IMR-90 (cell line): ENCODE results near the gene NAT10. TPM values are rescaled to one million over a fixed set of nuclear protein-coding genes. Genes with fewer than 3 reads are reported as not detected.

ENCODE experiments used
- ATAC-seq: fragments of 200-7000 bp; cut with Tn5 transposase; 2 replicates; pipeline ENCODE4 v1.9.1; 2020; ENCODE audit warnings: low read depth, mild to moderate bottlenecking, moderate library complexity
- BruUV-seq: library from RNA; stranded (reverse); fragments of 400-500 nt; replicated peaks from 2 replicates; lab custom pipeline; 2021; lab: Mats Ljungman, UMichigan
- CTCF ChIA-PET: fragments of 300-600 bp; formaldehyde crosslinking; extraction: SDS; loops from one replicate; lab custom pipeline; 2021; ENCODE audit warnings: antibody characterized with exemption; lab: Yijun Ruan, JAX
- POLR2A ChIA-PET: fragments of 300-600 bp; sonication (Branson Sonifier 250); formaldehyde crosslinking; loops from one replicate; lab custom pipeline; 2022; ENCODE audit warnings: antibody characterized with exemption; ENCODE audit not compliant: unreplicated experiment; lab: Charles Lee
- DNase-seq: peaks from one replicate; pipeline ENCODE4 v3.0.0; 2013
- H2AFZ ChIP-seq: replicated peaks from 2 replicates; pipeline ENCODE3; 2013; ENCODE audit warnings: low read length, mild to moderate bottlenecking; ENCODE audit not compliant: poor library complexity
- H2AK5ac ChIP-seq: 2 replicates; pipeline ENCODE4 v1.6.1; 2013; ENCODE audit warnings: low read depth, low read length, inconsistent platforms
- H2AK9ac ChIP-seq: replicated peaks from 2 replicates; pipeline ENCODE3; 2013; ENCODE audit warnings: mild to moderate bottlenecking, low read depth, low read length, moderate library complexity; ENCODE audit not compliant: poor library complexity
- H2BK120ac ChIP-seq: 2 replicates; pipeline ENCODE4 v1.6.1; 2013; ENCODE audit warnings: low read depth, low read length, inconsistent platforms
- H2BK15ac ChIP-seq: 3 replicates; pipeline ENCODE4 v1.6.1; 2013; ENCODE audit warnings: low read depth, low read length, inconsistent platforms
- H2BK20ac ChIP-seq: 2 replicates; pipeline ENCODE4 v1.6.1; 2013; ENCODE audit warnings: low read depth, mild to moderate bottlenecking, inconsistent platforms, low read length, moderate library complexity
- H2BK5ac ChIP-seq: 2 replicates; pipeline ENCODE4 v1.6.1; 2013; ENCODE audit warnings: mild to moderate bottlenecking, low read depth, low read length, inconsistent platforms; ENCODE audit not compliant: poor library complexity, severe bottlenecking
- H3K14ac ChIP-seq: replicated peaks from 2 replicates; pipeline ENCODE4 v1.6.1; 2013; ENCODE audit warnings: low read depth, low read length, inconsistent platforms
- H3K18ac ChIP-seq: 2 replicates; pipeline ENCODE4 v1.6.1; 2013; ENCODE audit warnings: low read depth, low read length, control low read depth
- H3K23ac ChIP-seq: 2 replicates; pipeline ENCODE4 v1.6.1; 2013; ENCODE audit warnings: low read depth, low read length, inconsistent platforms
- H3K27ac ChIP-seq: 2 replicates; pipeline ENCODE4 v1.5.1; 2013; ENCODE audit warnings: mild to moderate bottlenecking, control low read depth, low read length; ENCODE audit not compliant: insufficient read depth
- H3K27me3 ChIP-seq: 2 replicates; pipeline ENCODE4 v1.6.1; 2013; ENCODE audit warnings: low read length; ENCODE audit not compliant: control insufficient read depth, insufficient read depth
- H3K36me3 ChIP-seq: 2 replicates; pipeline ENCODE4 v1.6.1; 2013; ENCODE audit warnings: low read length, mixed read lengths; ENCODE audit not compliant: control insufficient read depth, insufficient read depth
- H3K4ac ChIP-seq: 2 replicates; pipeline ENCODE4 v1.6.1; 2013; ENCODE audit warnings: low read depth, low read length, inconsistent platforms
- H3K4me1 ChIP-seq: 2 replicates; pipeline ENCODE4 v1.6.1; 2013; ENCODE audit warnings: low read length, mixed read lengths; ENCODE audit not compliant: control insufficient read depth, insufficient read depth
- H3K4me2 ChIP-seq: 2 replicates; pipeline ENCODE4 v1.6.1; 2013; ENCODE audit warnings: low read depth, mild to moderate bottlenecking, control low read depth, low read length, moderate library complexity
- H3K4me3 ChIP-seq: 2 replicates; pipeline ENCODE4 v1.5.1; 2013; ENCODE audit warnings: low read depth, mild to moderate bottlenecking, control low read depth, low read length, moderate library complexity; ENCODE audit not compliant: insufficient read depth
- H3K56ac ChIP-seq: 2 replicates; pipeline ENCODE4 v1.6.1; 2013; ENCODE audit warnings: low read length, inconsistent platforms; ENCODE audit not compliant: insufficient read depth; ENCODE audit errors: extremely low read depth
- H3K79me1 ChIP-seq, 2 experiments: 2 replicates each; pipeline ENCODE4 v1.6.1; 2013; ENCODE audit warnings: low read length in 2 of 2, inconsistent platforms in 1 of 2, low read depth in 1 of 2
- H3K9ac ChIP-seq: 2 replicates; pipeline ENCODE4 v1.6.1; 2013; ENCODE audit warnings: low read depth, low read length, control low read depth
- H3K9me1 ChIP-seq: 2 replicates; pipeline ENCODE4 v1.6.1; 2013; ENCODE audit warnings: low read length, inconsistent platforms; ENCODE audit not compliant: insufficient read depth
- H3K9me3 ChIP-seq: 2 replicates; pipeline ENCODE4 v1.6.1; 2013; ENCODE audit warnings: low read length; ENCODE audit not compliant: control insufficient read depth, insufficient read depth
- H4K20me1 ChIP-seq: 2 replicates; pipeline ENCODE4 v1.6.1; 2013; ENCODE audit warnings: low read length, inconsistent platforms; ENCODE audit not compliant: insufficient read depth
- H4K5ac ChIP-seq: 2 replicates; pipeline ENCODE4 v1.6.1; 2013; ENCODE audit warnings: mild to moderate bottlenecking, low read depth, low read length, control low read depth
- H4K8ac ChIP-seq, 2 experiments: 2 replicates each; pipeline ENCODE4 v1.6.1; 2013; ENCODE audit warnings: low read depth in 2 of 2, low read length in 2 of 2, control low read depth in 1 of 2, inconsistent platforms in 1 of 2
- H4K91ac ChIP-seq: 2 replicates; pipeline ENCODE4 v1.6.1; 2013; ENCODE audit warnings: low read depth, low read length, inconsistent platforms; ENCODE audit not compliant: insufficient read depth
- BHLHE40 ChIP-seq: fragments of 150-350 bp; IDR thresholded peaks from 2 replicates; pipeline ENCODE4 v1.6.1; 2016; ENCODE audit warnings: mild to moderate bottlenecking, low read depth, low read length
- CEBPB ChIP-seq: IDR thresholded peaks from 2 replicates; pipeline ENCODE4 v1.6.1; 2012; ENCODE audit warnings: low read depth, low read length, improper control_type of control experiment
- CHD1 ChIP-seq: IDR thresholded peaks from 2 replicates; pipeline ENCODE4 v1.6.1; 2012; ENCODE audit warnings: low read depth, low read length, improper control_type of control experiment
- ELK1 ChIP-seq: fragments of 150-350 bp; IDR thresholded peaks from 2 replicates; pipeline ENCODE4 v1.6.1; 2016; ENCODE audit warnings: low read depth, mild to moderate bottlenecking, low read length, moderate library complexity, borderline replicate concordance
- FOS ChIP-seq: fragments of 150-350 bp; IDR thresholded peaks from 2 replicates; pipeline ENCODE4 v1.6.1; 2016; ENCODE audit warnings: low read depth, low read length
- MAFK ChIP-seq: IDR thresholded peaks from 2 replicates; pipeline ENCODE4 v1.6.1; 2012; ENCODE audit warnings: low read depth, low read length, improper control_type of control experiment
- MAZ ChIP-seq: IDR thresholded peaks from 2 replicates; pipeline ENCODE4 v1.6.1; 2012; ENCODE audit warnings: low read depth, mild to moderate bottlenecking, low read length, improper control_type of control experiment, moderate library complexity, borderline replicate concordance
- MXI1 ChIP-seq: IDR thresholded peaks from 2 replicates; pipeline ENCODE4 v1.6.1; 2012; ENCODE audit warnings: low read depth, mild to moderate bottlenecking, low read length, moderate library complexity, borderline replicate concordance
- NFE2L2 ChIP-seq: fragments of 150-350 bp; IDR thresholded peaks from 2 replicates; pipeline ENCODE4 v1.6.1; 2016; ENCODE audit warnings: low read depth, mild to moderate bottlenecking, low read length
- POLR2A ChIP-seq: IDR thresholded peaks from 2 replicates; pipeline ENCODE4 v1.6.1; 2012; ENCODE audit warnings: mild to moderate bottlenecking, low read depth, low read length
- RAD21 ChIP-seq: IDR thresholded peaks from 2 replicates; pipeline ENCODE4 v1.6.1; 2012; ENCODE audit warnings: low read length, improper control_type of control experiment
- RCOR1 ChIP-seq: IDR thresholded peaks from 2 replicates; pipeline ENCODE4 v1.6.1; 2012; ENCODE audit warnings: mild to moderate bottlenecking, low read length, improper control_type of control experiment; ENCODE audit not compliant: insufficient replicate concordance
- RFX5 ChIP-seq: IDR thresholded peaks from 2 replicates; pipeline ENCODE4 v1.8.0; 2012; ENCODE audit warnings: low read depth, mild to moderate bottlenecking, low read length, moderate library complexity
- SMC3 ChIP-seq: fragments of 150-350 bp; IDR thresholded peaks from 2 replicates; pipeline ENCODE4 v1.6.1; 2016; ENCODE audit warnings: low read depth, mild to moderate bottlenecking, antibody characterized with exemption, low read length, moderate library complexity
- USF2 ChIP-seq: fragments of 150-350 bp; IDR thresholded peaks from 2 replicates; pipeline ENCODE4 v1.6.1; 2017; ENCODE audit warnings: mild to moderate bottlenecking, antibody characterized with exemption, low read length, low read depth
- WGBS, 2 experiments: methylation state at CpG; one replicate each; pipeline versions ENCODE4 v1.1.5 to v1.1.7; 2013; ENCODE audit warnings: missing lambda C conversion rate in 2 of 2; ENCODE audit not compliant: insufficient read length in 1 of 2; ENCODE audit errors: extremely low coverage in 2 of 2; 5-methylcytosine and 5-hydroxymethylcytosine counted together
- dilution Hi-C: fragments of 300-500 bp; cut with HindIII; formaldehyde crosslinking; loops from one replicate; pipeline ENCODE4 v1.14.3; 2018; ENCODE audit warnings: low sequenced_read_pairs; ENCODE audit not compliant: unreplicated experiment
- in situ Hi-C: fragments of 300-500 bp; cut with MboI; formaldehyde crosslinking; loops from 3 replicates; pipeline ENCODE4 v1.14.3; 2019; ENCODE audit warnings: low sequenced_read_pairs, inconsistent platforms, mixed read lengths
- intact Hi-C: fragments of 100-400 bp; cut with micrococcal nuclease; formaldehyde crosslinking; loops from 2 replicates; pipeline ENCODE4 v1.10.0; 2022
- polyA plus RNA-seq, 3 experiments: library from polyadenylated mRNA; depleted of rRNA; stranded (reverse); fragments of >200 nt; gene quantifications; 2 replicates each; pipeline ENCODE4 v1.2.3, GENCODE V29; 2012; ENCODE audit warnings: low replicate concordance in 1 of 3
- total RNA-seq: library from RNA; depleted of rRNA; stranded (reverse); fragments of >200 nt; gene quantifications from 2 replicates; pipeline ENCODE4 v1.2.3, GENCODE V29; 2012
- TF ChIP-seq, protein P1 (sequence below): conservative IDR thresholded peaks from 2 replicates; pipeline ENCODE4 v1.5.1; 2012; ENCODE audit warnings: mild to moderate bottlenecking, low read depth, low read length, improper control_type of control experiment

NAT10 gene
- total and polyA plus RNA-seq, 2 of the 4 experiments (the other 2 are of a cell fraction) = 28.1 to 34.8 TPM

GRCh38 chr11:34146866-34147265 is 41.4 kb downstream of the NAT10 start:
- Histone ChIP-seq H3K4me2 (no peak overlapping the region), H2AK9ac (no peak overlapping the region), H2AFZ (no peak overlapping the region), H3K23ac (no peak overlapping the region), H4K5ac (no peak overlapping the region), H3K9me1 (no peaks in the 10 kb centered on the region), H4K20me1 (no peaks in the 10 kb centered on the region), H3K9ac (no peak overlapping the region), H3K56ac (no peak overlapping the region), H4K8ac (no peak overlapping the region), H2BK120ac (no peak overlapping the region), H3K4ac (no peak overlapping the region), H2BK15ac (no peak overlapping the region), H2BK20ac (no peak overlapping the region), H3K14ac (no peak overlapping the region), H3K27me3 (no peaks in the 10 kb centered on the region), H4K91ac (no peak overlapping the region), H3K18ac (no peak overlapping the region), H3K79me1 (no peaks in the 10 kb centered on the region; a peak in 1 of 4 replicates), H3K9me3 (no peaks in the 10 kb centered on the region), H3K27ac (no peak overlapping the region), H3K4me1 (no peaks in the 10 kb centered on the region; the same call in 1 of the 2 replicates), H3K4me3 (no peak overlapping the region), H3K36me3 (peaks cover 58% of the 10 kb centered on the region), H2AK5ac (no peak overlapping the region), H2BK5ac (no peak overlapping the region)
- in situ Hi-C loops = no loop called here
- no TSS peak for BruUV-seq
- dilution Hi-C loops = no loop called here
- no peak for DNase-seq
- ChIA-PET POLR2A (no interaction called here), CTCF (no interaction called here)
- no peak for TF ChIP-seq CHD1
- TF ChIP-seq MAZ = no peak
- TF ChIP-seq FOS = no peak
- no peak for TF ChIP-seq MXI1
- no peak for TF ChIP-seq RAD21
- TF ChIP-seq, protein P1, sequence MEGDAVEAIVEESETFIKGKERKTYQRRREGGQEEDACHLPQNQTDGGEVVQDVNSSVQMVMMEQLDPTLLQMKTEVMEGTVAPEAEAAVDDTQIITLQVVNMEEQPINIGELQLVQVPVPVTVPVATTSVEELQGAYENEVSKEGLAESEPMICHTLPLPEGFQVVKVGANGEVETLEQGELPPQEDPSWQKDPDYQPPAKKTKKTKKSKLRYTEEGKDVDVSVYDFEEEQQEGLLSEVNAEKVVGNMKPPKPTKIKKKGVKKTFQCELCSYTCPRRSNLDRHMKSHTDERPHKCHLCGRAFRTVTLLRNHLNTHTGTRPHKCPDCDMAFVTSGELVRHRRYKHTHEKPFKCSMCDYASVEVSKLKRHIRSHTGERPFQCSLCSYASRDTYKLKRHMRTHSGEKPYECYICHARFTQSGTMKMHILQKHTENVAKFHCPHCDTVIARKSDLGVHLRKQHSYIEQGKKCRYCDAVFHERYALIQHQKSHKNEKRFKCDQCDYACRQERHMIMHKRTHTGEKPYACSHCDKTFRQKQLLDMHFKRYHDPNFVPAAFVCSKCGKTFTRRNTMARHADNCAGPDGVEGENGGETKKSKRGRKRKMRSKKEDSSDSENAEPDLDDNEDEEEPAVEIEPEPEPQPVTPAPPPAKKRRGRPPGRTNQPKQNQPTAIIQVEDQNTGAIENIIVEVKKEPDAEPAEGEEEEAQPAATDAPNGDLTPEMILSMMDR = no peak
- TF ChIP-seq MAFK = no peak
- no peak for TF ChIP-seq CEBPB
- no peak for TF ChIP-seq RCOR1
- no peak for TF ChIP-seq ELK1
- no peak for TF ChIP-seq RFX5
- TF ChIP-seq BHLHE40 = no peak
- no peak for TF ChIP-seq SMC3
- no peak for TF ChIP-seq USF2
- TF ChIP-seq POLR2A = no peak
- no peak for TF ChIP-seq NFE2L2
- intact Hi-C loops = no loop called here
- ATAC-seq = no peak
- no CpG with 5 or more reads among the region's 5 CpGs for WGBS, 2 experiments
